HepG2 (cell line): ENCODE data around the gene CCDC87. TPM values are rescaled to one million over a fixed set of nuclear protein-coding genes. Genes with fewer than 3 reads are reported as not detected.
A peak's percentile ranks its signal among the peaks of the same experiment; 100 is the strongest.

Experiments used
- ATAC-seq: fragments of 200-7000 bp; cut with Tn5 transposase; 3 replicates; pipeline ENCODE4 v1.9.1; 2020; ENCODE audit warnings: mild to moderate bottlenecking, moderate library complexity
- BruUV-seq: library from RNA; stranded (reverse); fragments of 400-500 nt; replicated peaks from 2 replicates; lab custom pipeline; 2021; lab: Mats Ljungman, UMichigan
- CTCF ChIA-PET: fragments of 300-600 bp; formaldehyde crosslinking; extraction: SDS; loops from one replicate; lab custom pipeline; 2021; ENCODE audit warnings: low total read pairs, inconsistent platforms, low intra/inter-chr PET ratio; lab: Yijun Ruan, JAX
- POLR2A ChIA-PET: fragments of 350-600 bp; sonication (Branson Sonifier 250); formaldehyde crosslinking; loops from one replicate; lab custom pipeline; 2020; ENCODE audit warnings: antibody characterized with exemption, inconsistent platforms; lab: Yijun Ruan, JAX
- DNase-seq: peaks from one replicate; pipeline ENCODE4 v3.0.0-alpha.2; 2015; ENCODE audit warnings: low spot score
- FAIRE-seq: peaks from 3 replicates; lab custom pipeline; 2011; peaks lifted over from hg19 to GRCh38; lab: Jason Lieb, UNC
- H2AFZ ChIP-seq: one replicate; pipeline ENCODE4 v1.6.1; 2011; ENCODE audit warnings: low read length, inconsistent platforms
- H3K27ac ChIP-seq: fragments of 300-600 bp; 3 replicates; pipeline ENCODE4 v1.8.0; 2011; ENCODE audit warnings: mixed run types, mild to moderate bottlenecking, mixed read lengths, low read length, inconsistent platforms; ENCODE audit not compliant: insufficient read depth; ENCODE audit errors: extremely low read length
- H3K27me3 ChIP-seq, 2 experiments: fragments of 200-600 bp in 1 of 2; 2 replicates in 1 of 2; 3 replicates in 1 of 2; pipeline versions ENCODE4 v1.6.0 to v1.8.0; 2011; ENCODE audit warnings: low read length in 2 of 2, mild to moderate bottlenecking in 2 of 2, moderate library complexity in 2 of 2, inconsistent platforms in 1 of 2; ENCODE audit not compliant: insufficient read depth in 2 of 2, control insufficient read depth in 1 of 2
- H3K36me3 ChIP-seq, 2 experiments: fragments of 200-600 bp in 1 of 2; replicated peaks in 1 of 2; 2 replicates in 1 of 2; 3 replicates in 1 of 2; pipeline versions ENCODE4 v1.5.1 to v1.8.0; 2011; ENCODE audit warnings: low read length in 2 of 2, inconsistent platforms in 1 of 2; ENCODE audit not compliant: insufficient read depth in 2 of 2, control insufficient read depth in 1 of 2
- H3K4me1 ChIP-seq: 2 replicates; pipeline ENCODE4 v1.5.1; 2012; ENCODE audit warnings: low read length, inconsistent platforms; ENCODE audit not compliant: insufficient read depth
- H3K4me2 ChIP-seq: 2 replicates; pipeline ENCODE4 v1.6.0; 2011; ENCODE audit warnings: low read depth, low read length, inconsistent platforms
- H3K4me3 ChIP-seq, 3 experiments: fragments of 200-600 bp in 1 of 3; sonication (generic), shearing (Covaris generic) in 1 of 3; replicated peaks in 1 of 3; 2 replicates each; pipeline ENCODE4 v1.5.1; 2011 to 2016; ENCODE audit warnings: low read length in 3 of 3, inconsistent platforms in 2 of 3, low read depth in 2 of 3, mild to moderate bottlenecking in 2 of 3, control low read depth in 1 of 3, mixed read lengths in 1 of 3; ENCODE audit not compliant: insufficient read depth in 1 of 3
- H3K79me2 ChIP-seq: one replicate; pipeline ENCODE4 v1.6.1; 2011; ENCODE audit warnings: low read length, inconsistent platforms; ENCODE audit not compliant: insufficient read depth
- H3K9ac ChIP-seq: 2 replicates; pipeline ENCODE4 v1.6.0; 2011; ENCODE audit warnings: mild to moderate bottlenecking, low read depth, low read length, inconsistent platforms; ENCODE audit not compliant: insufficient read depth
- H3K9me3 ChIP-seq: 2 replicates; pipeline ENCODE4 v1.5.1; 2012; ENCODE audit warnings: mild to moderate bottlenecking, low read length
- H4K20me1 ChIP-seq: 2 replicates; pipeline ENCODE4 v1.6.0; 2011; ENCODE audit warnings: inconsistent platforms, mild to moderate bottlenecking, low read length, moderate library complexity; ENCODE audit not compliant: insufficient read depth
- FOSL2 ChIP-seq: sonication (generic); formaldehyde crosslinking; IDR thresholded peaks from 2 replicates; pipeline ENCODE4 v1.4.0; 2020; ENCODE audit warnings: missing genetic modification reagents
- KLF6 ChIP-seq: IDR thresholded peaks from 2 replicates; pipeline ENCODE4 v1.8.0; 2016; ENCODE audit warnings: missing biosample characterization, missing genetic modification reagents
- MBD4 ChIP-seq: IDR thresholded peaks from 2 replicates; pipeline ENCODE4 v1.6.1; 2012; ENCODE audit warnings: low read length, inconsistent platforms, borderline replicate concordance
- SMAD9 ChIP-seq: sonication (generic); formaldehyde crosslinking; IDR thresholded peaks from 2 replicates; pipeline ENCODE4 v1.5.1; 2020; ENCODE audit warnings: mild to moderate bottlenecking, missing genetic modification reagents
- SNAPC2 ChIP-seq: sonication (generic); formaldehyde crosslinking; IDR thresholded peaks from 2 replicates; pipeline ENCODE4 v1.8.1; 2022; ENCODE audit warnings: mild to moderate bottlenecking, missing genetic modification reagents
- ZBTB20 ChIP-seq: sonication (generic); formaldehyde crosslinking; IDR thresholded peaks from 2 replicates; pipeline ENCODE4 v1.8.1; 2023; ENCODE audit warnings: missing genetic modification reagents, low read depth, mild to moderate bottlenecking, borderline replicate concordance
- ZNF496 ChIP-seq: sonication (generic); formaldehyde crosslinking; IDR thresholded peaks from 2 replicates; pipeline ENCODE4 v1.8.1; 2023; ENCODE audit warnings: mild to moderate bottlenecking, moderate library complexity, missing genetic modification reagents; ENCODE audit not compliant: insufficient replicate concordance
- ZNF766 ChIP-seq: sonication (generic); formaldehyde crosslinking; IDR thresholded peaks from 2 replicates; pipeline ENCODE4 v1.5.0; 2020; ENCODE audit warnings: missing genetic modification reagents, borderline replicate concordance
- WGBS: methylation state at CpG from one replicate; pipeline ENCODE4 v1.1.6; 2017; ENCODE audit warnings: low lambda C conversion rate; 5-methylcytosine and 5-hydroxymethylcytosine counted together
- in situ Hi-C: cut with HindIII; loops from 2 replicates; pipeline ENCODE4 v1.10.0; 2017; ENCODE audit warnings: low pct_unique_long_range_greater_than_20kb; ENCODE audit not compliant: extremely low pct_ligation_motif_present
- intact Hi-C: fragments of 100-400 bp; cut with micrococcal nuclease; formaldehyde crosslinking; loops from one replicate; pipeline ENCODE4 v1.10.0; 2022; ENCODE audit not compliant: unreplicated experiment
- polyA plus RNA-seq, 8 experiments: library from polyadenylated mRNA; depleted of rRNA in 3 of 8; stranded (reverse) in 7 of 8; unstranded in 1 of 8; fragments of >200 nt; fragmentation: Illumina TruSeq in 4 of 8; extraction: Trizol in 4 of 8; gene quantifications; 2 replicates each; pipeline versions ENCODE4 v1.2.1 to v1.2.3, GENCODE V29; 2011 to 2016; ENCODE audit warnings: low read depth in 4 of 8, missing spikeins in 1 of 8, mixed read lengths in 1 of 8; ENCODE audit not compliant: insufficient read depth in 1 of 8
- total RNA-seq, 5 experiments: library from RNA; depleted of rRNA; stranded (reverse); fragments of >200 nt; fragmentation: Illumina TruSeq; extraction: Trizol; gene quantifications; 2 replicates each; pipeline ENCODE4 v1.2.3, GENCODE V29; 2016; ENCODE audit warnings: low read depth in 1 of 5
- TF ChIP-seq, protein P1 (sequence below): sonication (generic); formaldehyde crosslinking; IDR thresholded peaks from 2 replicates; pipeline ENCODE4 v1.8.0; 2022; ENCODE audit warnings: mild to moderate bottlenecking, missing genetic modification reagents; ENCODE audit not compliant: insufficient replicate concordance
- TF ChIP-seq, protein P2 (sequence below): sonication (generic); formaldehyde crosslinking; IDR thresholded peaks from 2 replicates; pipeline ENCODE4 v1.8.0; 2022; ENCODE audit warnings: mild to moderate bottlenecking, missing genetic modification reagents, borderline replicate concordance
- TF ChIP-seq, protein P3 (sequence below): sonication (generic); formaldehyde crosslinking; IDR thresholded peaks from 2 replicates; pipeline ENCODE4 v1.4.0; 2020; ENCODE audit warnings: missing genetic modification reagents, mild to moderate bottlenecking, borderline replicate concordance

Gene CCDC87
- total and polyA plus RNA-seq, 2 of the 13 experiments (the other 11 are each of a cell fraction or from before 2014, with no cell fraction given) = 0.05 to 0.42 TPM

DNA sequence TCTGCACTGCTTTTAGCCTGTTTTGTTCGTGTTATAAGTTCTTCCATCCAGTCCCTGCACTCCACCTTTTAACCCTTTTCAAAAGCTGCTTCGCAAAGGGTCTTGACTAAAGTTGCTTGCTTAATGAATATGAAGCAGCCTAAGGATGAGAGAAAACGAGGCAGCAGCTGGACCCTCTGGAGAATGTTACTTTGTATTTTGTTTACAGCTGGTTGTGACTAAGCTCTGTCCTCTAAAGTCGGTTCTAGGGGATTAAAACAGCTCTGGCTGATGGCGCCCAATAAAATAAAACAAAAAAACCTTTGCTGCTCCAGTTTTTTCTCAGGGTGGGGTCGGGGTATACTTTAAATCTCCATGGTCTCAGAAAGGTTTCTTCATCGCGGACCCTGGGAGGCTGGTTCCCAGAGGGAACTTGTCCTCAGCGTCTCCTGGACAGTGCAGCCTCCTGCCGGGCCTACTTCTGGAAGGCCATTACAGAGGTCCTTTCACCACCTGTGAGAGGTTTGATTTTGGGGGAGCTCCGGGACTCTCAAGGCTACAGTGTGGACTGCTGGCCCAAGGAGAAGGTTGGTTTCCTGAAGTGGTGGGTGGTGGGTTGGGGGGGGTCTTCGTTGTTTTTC lies 44.8 kb upstream of the CCDC87 start:
- ChIA-PET CTCF (interaction anchor here (2.1 kb wide), 1 partner anchor 59 kb away, joined by 7 read pairs; no protein-coding TSS in a partner anchor), POLR2A (interaction anchor here (0.8 to 10.0 kb wide), 32 partner anchors 8 to 326 kb away, joined by 3 to 211 read pairs (median 6); partner anchors contain the start of genes ACTN3, BBS1, CCDC87 and CCS)
- intact Hi-C loops = loop anchor here (2.0 kb wide), 1 partner anchor 45 kb away; the partner anchor contains the start of genes CCDC87 and CCS
- peak overlapping the region; percentile 50 to 96 (median 54) for H3K4me3 ChIP-seq
- TSS peak; percentile 96 for BruUV-seq
- ATAC-seq (peak; percentile 44), DNase-seq (no peak), FAIRE-seq (no peak)
- TF ChIP-seq, protein P1, sequence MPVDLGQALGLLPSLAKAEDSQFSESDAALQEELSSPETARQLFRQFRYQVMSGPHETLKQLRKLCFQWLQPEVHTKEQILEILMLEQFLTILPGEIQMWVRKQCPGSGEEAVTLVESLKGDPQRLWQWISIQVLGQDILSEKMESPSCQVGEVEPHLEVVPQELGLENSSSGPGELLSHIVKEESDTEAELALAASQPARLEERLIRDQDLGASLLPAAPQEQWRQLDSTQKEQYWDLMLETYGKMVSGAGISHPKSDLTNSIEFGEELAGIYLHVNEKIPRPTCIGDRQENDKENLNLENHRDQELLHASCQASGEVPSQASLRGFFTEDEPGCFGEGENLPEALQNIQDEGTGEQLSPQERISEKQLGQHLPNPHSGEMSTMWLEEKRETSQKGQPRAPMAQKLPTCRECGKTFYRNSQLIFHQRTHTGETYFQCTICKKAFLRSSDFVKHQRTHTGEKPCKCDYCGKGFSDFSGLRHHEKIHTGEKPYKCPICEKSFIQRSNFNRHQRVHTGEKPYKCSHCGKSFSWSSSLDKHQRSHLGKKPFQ = peak; percentile 68
- TF ChIP-seq, protein P2, sequence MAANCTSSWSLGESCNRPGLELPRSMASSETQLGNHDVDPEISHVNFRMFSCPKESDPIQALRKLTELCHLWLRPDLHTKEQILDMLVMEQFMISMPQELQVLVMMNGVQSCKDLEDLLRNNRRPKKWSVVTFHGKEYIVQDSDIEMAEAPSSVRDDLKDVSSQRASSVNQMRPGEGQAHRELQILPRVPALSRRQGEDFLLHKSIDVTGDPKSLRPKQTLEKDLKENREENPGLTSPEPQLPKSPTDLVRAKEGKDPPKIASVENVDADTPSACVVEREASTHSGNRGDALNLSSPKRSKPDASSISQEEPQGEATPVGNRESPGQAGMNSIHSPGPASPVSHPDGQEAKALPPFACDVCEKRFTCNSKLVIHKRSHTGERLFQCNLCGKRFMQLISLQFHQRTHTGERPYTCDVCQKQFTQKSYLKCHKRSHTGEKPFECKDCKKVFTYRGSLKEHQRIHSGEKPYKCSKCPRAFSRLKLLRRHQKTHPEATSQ (CRISPR knock-in tag) = 0 out of 2 replicates have a peak, but pooled peaks have one; percentile 19
- TF ChIP-seq ZBTB20 (CRISPR knock-in tag) = 0 out of 2 replicates have a peak, but pooled peaks have one; percentile 29
- 0 out of 2 replicates have a peak, but pooled peaks have one; percentile 8 for TF ChIP-seq ZNF766 (CRISPR knock-in tag)
- TF ChIP-seq ZNF496 (CRISPR knock-in tag) = no peak
- peak; percentile 25; the same call in 1 of the 2 replicates for TF ChIP-seq MBD4
- peak; percentile 77; the same call in 1 of the 2 replicates for TF ChIP-seq SNAPC2 (CRISPR knock-in tag)
- no peak for TF ChIP-seq FOSL2
- 0 out of 2 replicates have a peak, but pooled peaks have one; percentile 16 for TF ChIP-seq KLF6
- TF ChIP-seq, protein P3, sequence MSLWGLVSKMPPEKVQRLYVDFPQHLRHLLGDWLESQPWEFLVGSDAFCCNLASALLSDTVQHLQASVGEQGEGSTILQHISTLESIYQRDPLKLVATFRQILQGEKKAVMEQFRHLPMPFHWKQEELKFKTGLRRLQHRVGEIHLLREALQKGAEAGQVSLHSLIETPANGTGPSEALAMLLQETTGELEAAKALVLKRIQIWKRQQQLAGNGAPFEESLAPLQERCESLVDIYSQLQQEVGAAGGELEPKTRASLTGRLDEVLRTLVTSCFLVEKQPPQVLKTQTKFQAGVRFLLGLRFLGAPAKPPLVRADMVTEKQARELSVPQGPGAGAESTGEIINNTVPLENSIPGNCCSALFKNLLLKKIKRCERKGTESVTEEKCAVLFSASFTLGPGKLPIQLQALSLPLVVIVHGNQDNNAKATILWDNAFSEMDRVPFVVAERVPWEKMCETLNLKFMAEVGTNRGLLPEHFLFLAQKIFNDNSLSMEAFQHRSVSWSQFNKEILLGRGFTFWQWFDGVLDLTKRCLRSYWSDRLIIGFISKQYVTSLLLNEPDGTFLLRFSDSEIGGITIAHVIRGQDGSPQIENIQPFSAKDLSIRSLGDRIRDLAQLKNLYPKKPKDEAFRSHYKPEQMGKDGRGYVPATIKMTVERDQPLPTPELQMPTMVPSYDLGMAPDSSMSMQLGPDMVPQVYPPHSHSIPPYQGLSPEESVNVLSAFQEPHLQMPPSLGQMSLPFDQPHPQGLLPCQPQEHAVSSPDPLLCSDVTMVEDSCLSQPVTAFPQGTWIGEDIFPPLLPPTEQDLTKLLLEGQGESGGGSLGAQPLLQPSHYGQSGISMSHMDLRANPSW (CRISPR knock-in tag) = 0 out of 2 replicates have a peak, but pooled peaks have one; percentile 13
- no peak for TF ChIP-seq SMAD9 (CRISPR knock-in tag)
- H3K4me1 ChIP-seq = peaks cover 55% of the 10 kb centered on the region
- WGBS = 53% methylated on average over 9 of the region's 12 CpGs
- H3K27me3 ChIP-seq = no peaks in the 10 kb centered on the region; a peak in 1 of 5 replicates
- peak overlapping the region; percentile 73 for H3K9ac ChIP-seq
- peaks cover 3 to 14% of the 10 kb centered on the region in 2 experiments; a peak in 3 of 5 replicates for H3K36me3 ChIP-seq
- peaks cover 83% of the 10 kb centered on the region for H3K79me2 ChIP-seq
- H4K20me1 ChIP-seq = peaks cover 43% of the 10 kb centered on the region
- peak overlapping the region; percentile 88 for H3K4me2 ChIP-seq
- H2AFZ ChIP-seq = no peak overlapping the region
- H3K9me3 ChIP-seq = no peaks in the 10 kb centered on the region
- in situ Hi-C loops = no loop called here
- H3K27ac ChIP-seq = peak overlapping the region; percentile 95
